Hypothalamus (tissue), 51 donors: ENCODE measurements around the gene CFC1.
"Not testable (repeated sequence)": the region's sequence is repeated elsewhere in the genome, so short reads cannot be mapped to it uniquely, and the experiment has no call there.

Experiments used
- DNase-seq, 51 donors: peaks; one replicate each; lab custom pipeline; 2025; lab: John Stamatoyannopoulos, UW

CFC1 gene

GRCh38 chr2:130599393-130599792, at the start of gene CFC1:
Gene CFC1 (minus strand): TSS chr2:130599575. CDS start chr2:130599287, 288 bp downstream.
- not testable (repeated sequence) for DNase-seq

GRCh38 chr2:130641688-130642087, 42.3 kb upstream of the CFC1 start:
- DNase-seq = not testable (repeated sequence)

DNA sequence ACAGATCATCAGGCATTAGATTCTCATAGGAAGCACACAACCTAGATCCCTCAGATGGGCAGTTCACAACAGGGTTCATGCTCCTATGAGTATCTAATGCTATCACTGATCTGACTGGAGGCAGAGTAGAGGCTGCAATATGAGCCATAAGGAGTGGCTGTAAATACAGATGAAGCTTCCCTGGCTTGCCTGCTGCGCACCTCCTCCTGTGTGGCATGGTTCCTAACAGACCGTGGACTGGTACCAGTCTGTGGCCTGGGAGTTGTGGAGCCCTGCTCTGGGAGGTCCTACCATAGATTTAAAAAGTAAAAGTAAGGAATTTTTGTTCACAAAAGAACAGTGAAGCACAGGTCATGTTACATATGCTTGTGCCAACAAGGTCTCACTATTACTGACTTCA, 39.6 kb upstream of the CFC1 start:
- not testable (repeated sequence) for DNase-seq

DNA sequence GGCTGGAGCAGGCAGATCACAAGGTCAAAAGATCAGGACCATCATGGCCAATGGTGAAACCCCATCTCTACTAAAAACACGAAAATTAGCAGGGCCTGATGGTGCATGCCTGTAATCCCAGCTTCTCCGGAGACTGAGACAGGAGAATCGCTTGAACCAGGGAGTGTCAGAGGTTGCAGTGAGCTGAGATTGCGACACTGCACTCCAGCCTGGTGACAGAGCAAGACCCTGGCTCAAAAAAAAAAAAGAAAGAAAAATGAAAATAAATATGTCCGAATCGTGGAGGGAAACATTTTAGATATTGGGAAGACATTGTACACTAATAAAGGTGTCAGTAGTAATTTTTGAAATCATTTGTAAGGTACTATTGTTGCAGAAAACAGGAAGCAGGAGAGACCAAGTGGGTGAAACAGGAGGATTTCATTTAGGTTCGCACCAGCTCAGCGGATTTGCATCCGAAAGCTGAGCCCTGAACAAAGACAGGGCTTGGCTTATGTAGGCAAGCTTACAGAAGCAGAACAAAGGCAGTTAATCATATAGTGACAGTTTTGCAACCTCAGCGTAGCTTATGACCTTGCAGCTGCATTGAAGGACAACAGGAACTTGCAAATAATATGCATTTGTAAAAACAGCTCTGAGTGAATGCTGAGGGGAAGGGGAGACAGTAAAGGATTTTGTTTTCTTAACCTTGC, 29.6 kb upstream of the CFC1 start:
- DNase-seq = not testable (repeated sequence)

- DNase-seq = not testable (repeated sequence)
These were observed 11.8 kb upstream of the CFC1 start, which contains the start of gene POTEJ for GRCh38 chr2:130611140-130611539. Gene POTEJ (plus strand): TSS chr2:130611440. CDS start chr2:130611533, 93 bp downstream.

- not testable (repeated sequence) for DNase-seq
These were observed 11.1 kb upstream of the CFC1 start for GRCh38 chr2:130610486-130610885.

- not testable (repeated sequence) for DNase-seq
These were observed 9.9 kb upstream of the CFC1 start for GRCh38 chr2:130609002-130609920.

DNA sequence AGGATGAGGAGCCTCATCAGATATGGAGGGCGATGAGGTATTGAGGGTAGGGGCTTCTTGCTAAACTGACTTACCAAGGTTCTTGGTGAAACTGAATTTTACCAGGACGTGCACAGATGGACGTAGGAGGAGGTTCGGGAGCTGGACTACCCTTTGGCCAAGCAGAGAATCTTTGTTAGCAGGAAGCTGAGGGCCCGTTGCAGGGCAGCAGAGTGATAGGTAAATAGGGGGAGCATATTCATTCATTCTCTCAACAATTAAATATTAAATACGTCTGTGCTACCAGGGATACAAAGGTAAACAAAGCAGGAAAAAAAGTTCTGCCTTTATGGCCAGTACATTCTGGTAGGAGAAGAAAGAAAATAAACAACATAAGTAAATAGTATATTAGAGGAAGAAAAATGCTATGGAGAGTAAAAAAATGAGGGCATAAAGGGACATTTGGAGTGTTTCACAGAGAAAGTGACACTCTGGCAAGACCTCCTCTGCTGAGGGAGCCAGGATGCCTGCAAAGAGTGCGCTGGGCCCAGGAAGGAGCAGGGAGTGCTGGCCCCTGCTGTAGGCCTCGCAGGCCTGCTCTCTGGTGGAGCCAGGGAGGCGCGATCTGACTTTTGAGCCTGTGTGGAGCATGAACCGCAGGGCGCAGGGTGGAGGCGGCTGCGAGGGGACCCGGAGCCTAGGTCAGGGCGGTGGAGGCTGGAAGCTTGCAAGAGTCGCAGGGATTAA, 9.1 kb upstream of the CFC1 start:
- not testable (repeated sequence) for DNase-seq

- DNase-seq = not testable (repeated sequence)
These were observed 2.4 kb upstream of the CFC1 start for GRCh38 chr2:130601648-130602302.

DNA sequence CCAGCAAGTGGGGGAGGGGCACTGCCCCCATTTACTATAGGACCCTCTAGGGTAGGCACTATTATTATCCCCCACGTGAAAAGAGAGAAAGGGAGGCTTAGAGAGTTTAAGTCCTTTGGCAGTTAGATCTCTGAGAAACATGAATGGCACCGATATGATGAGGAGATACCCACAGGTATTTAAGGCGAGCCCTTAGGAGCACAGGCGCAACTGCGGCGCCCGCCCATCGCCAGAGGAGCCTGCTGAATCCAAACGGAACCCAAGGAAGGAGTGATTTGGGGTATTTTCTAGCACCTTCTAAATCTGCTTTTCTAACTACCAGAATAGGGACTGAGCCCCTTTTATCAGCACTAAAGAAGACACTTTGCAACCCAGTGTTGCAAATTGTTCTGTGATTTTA, 551 bp upstream of the CFC1 start:
- DNase-seq = not testable (repeated sequence)

GRCh38 chr2:130598463-130598862, 912 bp downstream of the CFC1 start:
- DNase-seq = not testable (repeated sequence)

- DNase-seq = not testable (repeated sequence)
These were observed 1.4 kb downstream of the CFC1 start for GRCh38 chr2:130597994-130598393.

DNA sequence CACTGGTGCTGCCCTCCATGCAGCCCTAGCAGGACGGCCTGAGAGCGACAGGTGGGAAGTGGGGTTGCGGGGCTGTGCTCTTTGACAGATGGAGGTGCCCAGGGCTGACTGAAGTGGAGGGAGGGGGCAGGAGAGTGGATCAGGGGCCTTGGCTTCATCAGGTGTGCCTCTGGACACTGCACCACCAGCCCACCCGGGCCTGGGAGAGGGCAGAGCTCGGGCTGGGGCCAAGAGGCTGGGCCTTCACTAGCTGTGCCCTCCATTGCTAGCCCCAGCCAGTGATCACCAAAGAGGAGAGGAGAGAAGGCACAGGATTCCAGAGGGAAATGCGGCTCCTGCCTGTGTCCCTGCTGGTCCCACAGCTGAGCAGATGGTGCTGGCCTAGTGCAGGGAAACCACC, 2.6 kb downstream of the CFC1 start:
- DNase-seq = not testable (repeated sequence)

DNA sequence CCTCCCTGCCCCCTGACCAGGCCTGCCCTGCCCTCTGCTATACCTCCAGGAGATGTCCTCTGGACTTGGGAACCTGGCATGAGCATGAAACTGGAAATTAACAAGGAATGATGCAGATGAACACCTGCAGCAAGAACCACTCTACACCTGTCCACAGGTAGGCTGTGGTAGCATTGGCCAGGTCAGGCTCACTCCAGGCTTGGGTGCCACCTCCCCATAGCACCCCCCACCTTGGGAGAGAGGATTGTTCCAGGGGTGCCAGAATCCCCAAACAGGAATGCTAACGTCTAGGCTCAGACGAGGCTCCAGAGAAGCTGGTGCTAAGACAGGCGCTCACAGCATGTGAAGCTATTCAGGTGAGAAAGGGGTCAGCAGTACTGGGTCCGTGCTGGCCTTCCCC, 5.4 kb downstream of the CFC1 start:
- not testable (repeated sequence) for DNase-seq

DNA sequence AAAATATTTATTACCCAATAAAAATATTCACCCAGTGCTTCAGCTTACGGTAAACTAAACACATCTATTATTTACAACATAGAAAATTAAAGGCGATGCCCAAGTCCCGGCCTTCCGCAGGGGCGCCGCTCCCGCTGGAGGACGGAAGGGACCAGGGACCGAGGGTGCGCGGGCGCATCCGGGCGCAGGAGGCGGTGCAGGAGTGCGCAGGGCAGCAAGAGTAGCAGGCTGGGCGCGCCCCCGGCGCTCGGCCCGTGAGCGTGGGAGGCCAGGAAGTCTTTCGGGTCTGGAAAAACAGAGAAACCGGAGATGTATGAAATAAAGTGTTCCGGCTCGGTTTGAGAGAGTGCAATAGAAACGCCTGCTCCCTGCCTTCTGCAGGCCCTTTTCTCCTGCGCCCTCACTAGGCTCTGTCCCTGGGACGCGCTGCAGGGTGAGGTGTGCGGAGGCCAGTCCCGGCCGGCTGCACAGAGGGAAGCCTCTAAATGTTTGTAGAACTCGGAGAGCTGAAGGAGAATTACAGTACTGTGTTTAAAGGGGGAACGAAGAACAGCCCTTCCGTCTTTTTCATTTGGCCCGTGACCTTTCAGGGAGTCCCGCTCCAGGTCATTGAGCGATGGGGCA, 6.5 kb downstream of the CFC1 start:
- DNase-seq = not testable (repeated sequence)

- not testable (repeated sequence) for DNase-seq
These were observed 8.5 kb downstream of the CFC1 start for GRCh38 chr2:130590842-130591359.

DNA sequence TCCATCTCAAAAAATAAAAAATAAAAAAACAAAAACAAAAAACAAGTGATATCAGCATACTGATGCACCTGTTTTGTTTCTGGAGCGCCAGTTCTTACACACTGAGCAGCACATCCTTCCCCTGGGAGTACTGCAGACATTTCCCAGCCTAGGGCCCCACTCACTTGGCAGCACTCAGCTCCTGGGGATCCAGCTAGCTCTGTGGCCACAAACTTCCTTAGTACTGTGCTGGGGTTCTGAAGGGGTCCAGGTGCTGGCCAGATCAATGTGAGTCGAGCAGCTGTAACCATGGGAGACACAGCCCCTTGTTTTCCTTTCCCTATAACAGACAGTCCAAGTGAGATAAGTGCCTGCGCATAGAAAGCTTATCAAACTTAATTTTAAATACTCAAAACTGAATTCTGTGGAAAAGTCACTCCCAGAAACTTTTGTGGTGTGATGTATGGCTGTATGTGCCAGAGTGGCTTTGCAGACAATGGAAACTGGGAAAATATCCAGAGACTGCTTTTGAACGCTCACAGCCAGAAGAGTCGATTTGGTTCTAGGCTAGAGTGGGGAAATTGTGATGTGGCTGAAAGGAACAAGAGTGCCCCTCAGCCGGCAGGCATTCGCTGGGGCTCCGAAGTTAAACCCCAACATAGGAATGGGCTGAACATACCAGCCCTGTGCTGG, 9.1 kb downstream of the CFC1 start:
- not testable (repeated sequence) for DNase-seq

- not testable (repeated sequence) for DNase-seq
These were observed 10.5 kb downstream of the CFC1 start for GRCh38 chr2:130588688-130589458.
